BLaER1 treated with 17β-estradiol and CSF1 and Interleukin-3, amounts not matched to agents 10 nM and 100 nM (cell line): Measurements from ENCODE around the gene VMO1.
"Not testable (repeated sequence)": the region's sequence is repeated elsewhere in the genome, so short reads cannot be mapped to it uniquely, and the experiment has no call there.

Experiments used
- H3K27ac ChIP-seq, 11 experiments: shearing (Covaris generic); formaldehyde crosslinking; 2 replicates each; pipeline ENCODE4 v1.8.1; 2022
- H3K27me3 ChIP-seq, 11 experiments: shearing (Covaris generic); formaldehyde crosslinking; 2 replicates each; pipeline ENCODE4 v1.8.1; 2022
- H3K36me3 ChIP-seq, 11 experiments: shearing (Covaris generic); formaldehyde crosslinking; 2 replicates each; pipeline ENCODE4 v1.8.1; 2022
- H3K4me1 ChIP-seq, 10 experiments: shearing (Covaris generic); formaldehyde crosslinking; 2 replicates each; pipeline ENCODE4 v1.8.1; 2022
- H3K4me2 ChIP-seq, 11 experiments: shearing (Covaris generic); formaldehyde crosslinking; 2 replicates each; pipeline ENCODE4 v1.8.1; 2022
- H3K4me3 ChIP-seq, 10 experiments: shearing (Covaris generic); formaldehyde crosslinking; 2 replicates each; pipeline ENCODE4 v1.8.1; 2022
- H3K9ac ChIP-seq, 11 experiments: shearing (Covaris generic); formaldehyde crosslinking; 2 replicates each; pipeline ENCODE4 v1.8.1; 2022
- H3K9me3 ChIP-seq, 11 experiments: shearing (Covaris generic); formaldehyde crosslinking; replicated peaks in 1 of 11; 2 replicates each; pipeline ENCODE4 v1.8.1; 2022
- H4K20me1 ChIP-seq, 11 experiments: shearing (Covaris generic); formaldehyde crosslinking; 2 replicates each; pipeline ENCODE4 v1.8.1; 2022
- Cebpa-rat ChIP-seq, 11 experiments: shearing (Covaris generic); IDR thresholded peaks; 2 replicates each; pipeline ENCODE4 v1.8.1; 2022

VMO1 gene

GRCh38 chr17:4786106-4786511, at the start of gene VMO1:
Gene VMO1, minus strand, starts transcription at chr17:4786364. Its CDS starts 12 bp downstream, at chr17:4786352.
- H3K9ac ChIP-seq, result peak within 1 kb of the TSS in 4 of 11 experiments; percentile 2 to 49 (median 24); a peak in 4 of 22 replicates
- H3K4me3 ChIP-seq, result peak within 1 kb of the TSS in 5 of 10 experiments; percentile 23 to 47 (median 27); a peak in 12 of 20 replicates
- H3K9me3 ChIP-seq, result no peaks in the 10 kb centered on the region
- H3K27ac ChIP-seq, result peak within 1 kb of the TSS in 3 of 11 experiments; percentile 7 to 91 (median 34); a peak in 5 of 22 replicates
- no peaks in the 10 kb centered on the region for H3K36me3 ChIP-seq
- peaks cover 45 to 80% (median 77%) of the 10 kb centered on the region in 11 experiments for H3K27me3 ChIP-seq
- TF ChIP-seq Cebpa-rat (IDR thresholded peaks at IDR 0.05), result no peak
- H3K4me2 ChIP-seq, result peak within 1 kb of the TSS; percentile 28 to 100 (median 51); a peak in 17 of 22 replicates
- H4K20me1 ChIP-seq, result peaks cover 0 to 24% (median 9%) of the 10 kb centered on the region in 11 experiments; a peak in 11 of 22 replicates
- H3K4me1 ChIP-seq, result peaks cover 43 to 55% (median 50%) of the 10 kb centered on the region in 10 experiments

GRCh38 chr17:4834681-4835020, 48.5 kb upstream of the VMO1 start:
- Histone ChIP-seq H3K9ac (peak overlapping the region; percentile 85 to 93 (median 88); a peak in 21 of 22 replicates), H3K36me3 (peaks cover 6 to 26% (median 13%) of the 10 kb centered on the region in 11 experiments; a peak in 14 of 22 replicates), H3K27me3 (no peaks in the 10 kb centered on the region), H3K9me3 (no peaks in the 10 kb centered on the region), H3K4me2 (peak overlapping the region; percentile 80 to 100 (median 98)), H3K27ac (peak overlapping the region in 4 of 11 experiments; percentile 18 to 84 (median 80); a peak in 3 of 22 replicates), H3K4me1 (peaks cover 26 to 40% (median 28%) of the 10 kb centered on the region in 10 experiments), H4K20me1 (peaks cover 37 to 58% (median 53%) of the 10 kb centered on the region in 11 experiments; a peak in 19 of 22 replicates), H3K4me3 (peak overlapping the region; percentile 83 to 99 (median 92))
- TF ChIP-seq Cebpa-rat (IDR thresholded peaks at IDR 0.05), result no peak

- Histone ChIP-seq H3K4me3 (peak overlapping the region; percentile 83 to 99 (median 92)), H3K9ac (peak overlapping the region; percentile 85 to 93 (median 88)), H3K4me1 (peaks cover 26 to 36% (median 28%) of the 10 kb centered on the region in 10 experiments), H4K20me1 (peaks cover 37 to 52% (median 48%) of the 10 kb centered on the region in 11 experiments; a peak in 19 of 22 replicates), H3K27me3 (no peaks in the 10 kb centered on the region), H3K27ac (peak overlapping the region; percentile 75 to 89 (median 82); a peak in 21 of 22 replicates), H3K36me3 (peaks cover 6 to 26% (median 13%) of the 10 kb centered on the region in 11 experiments; a peak in 14 of 22 replicates), H3K9me3 (no peaks in the 10 kb centered on the region), H3K4me2 (peak overlapping the region; percentile 80 to 100 (median 98))
- no peak for TF ChIP-seq Cebpa-rat (IDR thresholded peaks at IDR 0.05)
Observed at GRCh38 chr17:4833941-4834680, 47.9 kb upstream of the VMO1 start.

- TF ChIP-seq Cebpa-rat (IDR thresholded peaks at IDR 0.05), result no peak
- H3K4me1 ChIP-seq, result peaks cover 26 to 34% (median 28%) of the 10 kb centered on the region in 10 experiments
- H3K9ac ChIP-seq, result peak within 1 kb of the TSS; percentile 85 to 93 (median 88)
- peak within 1 kb of the TSS; percentile 75 to 89 (median 82) for H3K27ac ChIP-seq
- no peaks in the 10 kb centered on the region for H3K9me3 ChIP-seq
- peak within 1 kb of the TSS; percentile 83 to 99 (median 92) for H3K4me3 ChIP-seq
- peak within 1 kb of the TSS; percentile 80 to 100 (median 98) for H3K4me2 ChIP-seq
- no peaks in the 10 kb centered on the region for H3K27me3 ChIP-seq
- peaks cover 6 to 22% (median 10%) of the 10 kb centered on the region in 11 experiments; a peak in 14 of 22 replicates for H3K36me3 ChIP-seq
- peaks cover 37 to 46% (median 42%) of the 10 kb centered on the region in 11 experiments; a peak in 19 of 22 replicates for H4K20me1 ChIP-seq
Observed at GRCh38 chr17:4833178-4833940, 47.2 kb upstream of the VMO1 start, which contains the start of gene MINK1. Gene MINK1, plus strand, starts transcription at chr17:4833340. Its CDS starts 244 bp downstream, at chr17:4833584.

- peaks cover 26 to 29% (median 27%) of the 10 kb centered on the region in 10 experiments for H3K4me1 ChIP-seq
- H3K4me3 ChIP-seq, result peak overlapping the region; percentile 83 to 99 (median 92)
- peak overlapping the region; percentile 80 to 100 (median 98); a peak in 20 of 22 replicates for H3K4me2 ChIP-seq
- not testable (repeated sequence) for H3K27me3 ChIP-seq, H3K9me3 ChIP-seq
- peaks cover 32 to 41% (median 37%) of the 10 kb centered on the region in 11 experiments; a peak in 19 of 22 replicates for H4K20me1 ChIP-seq
- peak overlapping the region; percentile 75 to 89 (median 82); a peak in 20 of 22 replicates for H3K27ac ChIP-seq
- peaks cover 2 to 16% (median 5%) of the 10 kb centered on the region in 11 experiments; a peak in 11 of 22 replicates for H3K36me3 ChIP-seq
- peak overlapping the region; percentile 85 to 93 (median 88) for H3K9ac ChIP-seq
Observed at GRCh38 chr17:4832829-4833177, 46.6 kb upstream of the VMO1 start.

GRCh38 chr17:4827399-4827798, 41.2 kb upstream of the VMO1 start:
- H3K27ac ChIP-seq, result no peak overlapping the region
- H3K36me3 ChIP-seq, result peaks cover 0 to 16% (median 12%) of the 10 kb centered on the region in 11 experiments; a peak in 12 of 22 replicates
- TF ChIP-seq Cebpa-rat (IDR thresholded peaks at IDR 0.05), result no peak
- no peaks in the 10 kb centered on the region for H3K9me3 ChIP-seq
- no peaks in the 10 kb centered on the region; a peak in 2 of 20 replicates for H3K4me1 ChIP-seq
- H4K20me1 ChIP-seq, result peaks cover 0 to 9% (median 0%) of the 10 kb centered on the region in 11 experiments; a peak in 2 of 22 replicates
- H3K4me3 ChIP-seq, result no peak overlapping the region
- no peak overlapping the region; a peak in 1 of 22 replicates for H3K9ac ChIP-seq
- no peak overlapping the region for H3K4me2 ChIP-seq
- H3K27me3 ChIP-seq, result no peaks in the 10 kb centered on the region

- no peak overlapping the region for H3K4me2 ChIP-seq
- no peak for TF ChIP-seq Cebpa-rat (IDR thresholded peaks at IDR 0.05)
- peaks cover 0 to 54% (median 15%) of the 10 kb centered on the region in 11 experiments; a peak in 17 of 22 replicates for H3K36me3 ChIP-seq
- no peaks in the 10 kb centered on the region; a peak in 2 of 20 replicates for H3K4me1 ChIP-seq
- H4K20me1 ChIP-seq, result peaks cover 0 to 9% (median 0%) of the 10 kb centered on the region in 11 experiments; a peak in 2 of 22 replicates
- no peaks in the 10 kb centered on the region for H3K27me3 ChIP-seq
- H3K9ac ChIP-seq, result no peak overlapping the region
- H3K4me3 ChIP-seq, result no peak overlapping the region
- H3K27ac ChIP-seq, result no peak overlapping the region; a peak in 1 of 22 replicates
- H3K9me3 ChIP-seq, result no peaks in the 10 kb centered on the region
Observed at GRCh38 chr17:4823373-4824089, 37.4 kb upstream of the VMO1 start.

GRCh38 chr17:4822835-4823234, 36.7 kb upstream of the VMO1 start:
- H4K20me1 ChIP-seq, result peaks cover 0 to 9% (median 0%) of the 10 kb centered on the region in 11 experiments; a peak in 2 of 22 replicates
- no peak for TF ChIP-seq Cebpa-rat (IDR thresholded peaks at IDR 0.05)
- H3K27me3 ChIP-seq, result no peaks in the 10 kb centered on the region
- H3K36me3 ChIP-seq, result peaks cover 0 to 60% (median 15%) of the 10 kb centered on the region in 11 experiments; a peak in 17 of 22 replicates
- H3K4me1 ChIP-seq, result no peaks in the 10 kb centered on the region; a peak in 2 of 20 replicates
- H3K9ac ChIP-seq, result no peak overlapping the region
- no peak overlapping the region; a peak in 1 of 22 replicates for H3K27ac ChIP-seq
- no peak overlapping the region for H3K4me3 ChIP-seq
- H3K9me3 ChIP-seq, result no peaks in the 10 kb centered on the region
- no peak overlapping the region for H3K4me2 ChIP-seq
